CD14-positive monocyte (primary cell): ENCODE measurements around the gene INSM2. TPM values are rescaled to one million over a fixed set of nuclear protein-coding genes. Genes with fewer than 3 reads are reported as not detected.

ENCODE experiments used
- DNase-seq, 3 donors: peaks; one replicate each; pipeline ENCODE4 v3.0.0-alpha.2; 2011 to 2022
- H2AFZ ChIP-seq: 2 replicates; pipeline ENCODE4 v1.6.0; 2012; ENCODE audit warnings: mild to moderate bottlenecking, low read depth, low read length, inconsistent platforms; ENCODE audit not compliant: insufficient read depth, poor library complexity, severe bottlenecking
- H3K27ac ChIP-seq, 2 donors: 1 replicate in 1 of 2; 2 replicates in 1 of 2; pipeline ENCODE4 v1.5.1; 2012 to 2013; ENCODE audit warnings: low read length in 2 of 2, control low read depth in 1 of 2, inconsistent platforms in 1 of 2, low read depth in 1 of 2, mild to moderate bottlenecking in 1 of 2
- H3K27me3 ChIP-seq, 2 donors: one replicate each; pipeline versions ENCODE4 v1.6.0 to v1.6.1; 2011 to 2013; ENCODE audit warnings: low read length in 2 of 2; ENCODE audit not compliant: control insufficient read depth in 2 of 2, insufficient read depth in 2 of 2
- H3K36me3 ChIP-seq, 2 donors: replicated peaks in 1 of 2; 1 replicate in 1 of 2; 2 replicates in 1 of 2; pipeline versions ENCODE4 v1.5.1 to v1.6.1; 2012 to 2013; ENCODE audit warnings: low read length in 2 of 2, control low read depth in 1 of 2, inconsistent platforms in 1 of 2, mild to moderate bottlenecking in 1 of 2; ENCODE audit not compliant: insufficient read depth in 2 of 2, control insufficient read depth in 1 of 2
- H3K4me1 ChIP-seq, 2 donors: 1 replicate in 1 of 2; 2 replicates in 1 of 2; pipeline versions ENCODE4 v1.5.1 to v1.6.1; 2012 to 2013; ENCODE audit warnings: low read length in 2 of 2, control low read depth in 1 of 2, inconsistent platforms in 1 of 2, mild to moderate bottlenecking in 1 of 2, moderate library complexity in 1 of 2; ENCODE audit not compliant: insufficient read depth in 2 of 2, control insufficient read depth in 1 of 2
- H3K4me2 ChIP-seq: replicated peaks from 2 replicates; pipeline ENCODE3; 2012; ENCODE audit warnings: low read length, moderate library complexity, mild to moderate bottlenecking; ENCODE audit not compliant: poor library complexity, severe bottlenecking; ENCODE audit errors: extremely low read depth
- H3K4me3 ChIP-seq, 3 experiments: fragments of 200-600 bp in 1 of 3; sonication (generic) in 1 of 3; replicated peaks in 1 of 3; 1 replicate in 2 of 3; 2 replicates in 1 of 3; pipeline ENCODE4 v1.5.1; 2011 to 2013; ENCODE audit warnings: low read length in 3 of 3, mild to moderate bottlenecking in 3 of 3, control low read depth in 2 of 3, low read depth in 2 of 3, inconsistent platforms in 1 of 3, moderate library complexity in 1 of 3
- H3K79me2 ChIP-seq: 2 replicates; pipeline ENCODE4 v1.6.0; 2012; ENCODE audit warnings: mild to moderate bottlenecking, control low read depth, inconsistent platforms, low read length, moderate library complexity; ENCODE audit not compliant: insufficient read depth
- H3K9ac ChIP-seq: 2 replicates; pipeline ENCODE4 v1.6.0; 2017; ENCODE audit warnings: low read length, mild to moderate bottlenecking; ENCODE audit not compliant: insufficient read depth, poor library complexity, severe bottlenecking
- H3K9me3 ChIP-seq, 2 donors: replicated peaks in 1 of 2; 1 replicate in 1 of 2; 2 replicates in 1 of 2; pipeline versions ENCODE4 v1.5.1 to v1.6.1; 2012 to 2013; ENCODE audit warnings: low read length in 2 of 2, control low read depth in 1 of 2; ENCODE audit not compliant: control insufficient read depth in 1 of 2, insufficient read depth in 1 of 2
- H4K20me1 ChIP-seq: 2 replicates; pipeline ENCODE4 v1.6.0; 2012; ENCODE audit warnings: mild to moderate bottlenecking, low read length, control low read depth, moderate library complexity; ENCODE audit not compliant: insufficient read depth
- H3K27ac Mint-ChIP-seq, 7 donors: one replicate each; pipeline ENCODE4 v1.8.0; 2020; ENCODE audit warnings: mild to moderate bottlenecking in 7 of 7, mixed read lengths in 7 of 7, moderate library complexity in 6 of 7, inconsistent platforms in 2 of 7
- H3K27me3 Mint-ChIP-seq, 3 donors: one replicate each; pipeline ENCODE4 v1.8.0; 2021 to 2022; ENCODE audit warnings: low read depth in 3 of 3, mild to moderate bottlenecking in 3 of 3, mixed read lengths in 3 of 3, moderate library complexity in 3 of 3, inconsistent platforms in 1 of 3
- H3K36me3 Mint-ChIP-seq, 2 donors: one replicate each; pipeline ENCODE4 v1.8.0; 2020; ENCODE audit warnings: mixed read lengths in 2 of 2, inconsistent platforms in 1 of 2, mild to moderate bottlenecking in 1 of 2
- H3K4me1 Mint-ChIP-seq: one replicate; pipeline ENCODE4 v1.8.0; 2020; ENCODE audit warnings: mild to moderate bottlenecking, mixed read lengths
- H3K4me3 Mint-ChIP-seq, 2 donors: one replicate each; pipeline ENCODE4 v1.8.0; 2020; ENCODE audit warnings: mild to moderate bottlenecking in 2 of 2, mixed read lengths in 2 of 2, moderate library complexity in 1 of 2
- H3K9me3 Mint-ChIP-seq, 7 donors: one replicate each; pipeline ENCODE4 v1.8.0; 2020 to 2022; ENCODE audit warnings: mixed read lengths in 7 of 7, mild to moderate bottlenecking in 6 of 7, moderate library complexity in 6 of 7, inconsistent platforms in 2 of 7
- CTCF ChIP-seq: fragments of 200-600 bp; IDR thresholded peaks from one replicate; pipeline ENCODE4 v1.8.0; 2022; ENCODE audit warnings: antibody characterized with exemption, mild to moderate bottlenecking
- WGBS: methylation state at CpG from one replicate; pipeline ENCODE4 v1.1.5; 2013; ENCODE audit warnings: missing lambda C conversion rate; ENCODE audit not compliant: insufficient coverage; 5-methylcytosine and 5-hydroxymethylcytosine counted together
- intact Hi-C, 2 donors: fragments of 100-400 bp; cut with micrococcal nuclease; formaldehyde crosslinking; loops; one replicate each; pipeline versions ENCODE4 v1.15.0 to v1.15.1; 2023
- polyA plus RNA-seq, 3 donors: library from polyadenylated mRNA; depleted of rRNA in 1 of 3; unstranded in 2 of 3; stranded (reverse) in 1 of 3; fragments of 300-500 nt in 2 of 3; fragments of >200 nt in 1 of 3; fragmentation: Illumina TruSeq in 2 of 3; gene quantifications; 1 replicate in 2 of 3; 2 replicates in 1 of 3; pipeline ENCODE4 v1.2.3, GENCODE V29; 2012 to 2021

Gene INSM2
- polyA plus RNA-seq, 3 donors: not detected

GRCh38 chr14:35573911-35574310 lies 39.9 kb downstream of the INSM2 start:
- DNase-seq: no peak
- WGBS: no CpG with 5 or more reads among the region's 2 CpGs
- no peaks in the 10 kb centered on the region for H3K9me3 Mint-ChIP-seq
- intact Hi-C loops: no loop called here
- Histone ChIP-seq H2AFZ (no peak overlapping the region), H3K27ac (no peak overlapping the region), H3K79me2 (no peaks in the 10 kb centered on the region), H3K4me2 (no peak overlapping the region), H4K20me1 (no peaks in the 10 kb centered on the region), H3K4me1 (no peaks in the 10 kb centered on the region), H3K9me3 (no peaks in the 10 kb centered on the region), H3K4me3 (no peak overlapping the region), H3K36me3 (no peaks in the 10 kb centered on the region), H3K9ac (no peak overlapping the region), H3K27me3 (no peaks in the 10 kb centered on the region)
- H3K4me3 Mint-ChIP-seq: no peak overlapping the region
- H3K27ac Mint-ChIP-seq: no peak overlapping the region
- H3K4me1 Mint-ChIP-seq: no peaks in the 10 kb centered on the region
- TF ChIP-seq CTCF: no peak
- H3K27me3 Mint-ChIP-seq: no peaks in the 10 kb centered on the region
- peaks cover 0 to 2% of the 10 kb centered on the region in 2 donors for H3K36me3 Mint-ChIP-seq

GRCh38 chr14:35576260-35576659 lies 42.3 kb downstream of the INSM2 start:
- Mint-ChIP-seq H3K27me3 (no peaks in the 10 kb centered on the region), H3K27ac (no peak overlapping the region)
- no peak overlapping the region for H3K4me2 ChIP-seq

More at GRCh38 chr14:35576260-35576659, 42.3 kb downstream of the INSM2 start:
- DNase-seq: no peak
- no peak overlapping the region for H3K4me3 Mint-ChIP-seq
- Histone ChIP-seq H3K9me3 (no peaks in the 10 kb centered on the region), H3K4me1 (no peaks in the 10 kb centered on the region), H3K4me3 (no peak overlapping the region), H3K27ac (no peak overlapping the region), H3K9ac (no peak overlapping the region), H4K20me1 (no peaks in the 10 kb centered on the region), H2AFZ (no peak overlapping the region), H3K36me3 (no peaks in the 10 kb centered on the region), H3K27me3 (no peaks in the 10 kb centered on the region), H3K79me2 (no peaks in the 10 kb centered on the region)
- no peak for TF ChIP-seq CTCF
- H3K36me3 Mint-ChIP-seq: peaks cover 0 to 5% of the 10 kb centered on the region in 2 donors
- intact Hi-C loops: no loop called here
- no peaks in the 10 kb centered on the region for H3K4me1 Mint-ChIP-seq
- no peaks in the 10 kb centered on the region for H3K9me3 Mint-ChIP-seq
